DND-41 (cell line): Measurements from ENCODE around the gene PHGDH.

Source experiments
- ATAC-seq: fragments of 200-7000 bp; cut with Tn5 transposase; 3 replicates; pipeline ENCODE4 v1.9.1; 2021; ENCODE audit warnings: low read depth; ENCODE audit not compliant: insufficient read depth
- DNase-seq: peaks from one replicate; pipeline ENCODE4 v3.0.0-alpha.2; 2020
- H2AFZ ChIP-seq: 2 replicates; pipeline ENCODE4 v1.6.0; 2012; ENCODE audit warnings: low read depth, low read length
- H3K27ac ChIP-seq: 2 replicates; pipeline ENCODE4 v1.5.1; 2012; ENCODE audit warnings: low read length, inconsistent platforms
- H3K27me3 ChIP-seq: fragments of 200-600 bp; sonication (generic); 2 replicates; pipeline ENCODE4 v1.6.0; 2012; ENCODE audit warnings: low read length, mild to moderate bottlenecking, inconsistent platforms; ENCODE audit not compliant: insufficient read depth, poor library complexity
- H3K36me3 ChIP-seq: 2 replicates; pipeline ENCODE4 v1.5.1; 2012; ENCODE audit warnings: low read length, inconsistent platforms; ENCODE audit not compliant: insufficient read depth
- H3K4me1 ChIP-seq: 2 replicates; pipeline ENCODE4 v1.5.1; 2012; ENCODE audit warnings: mild to moderate bottlenecking, low read length; ENCODE audit not compliant: insufficient read depth
- H3K4me2 ChIP-seq: 2 replicates; pipeline ENCODE4 v1.6.0; 2012; ENCODE audit warnings: mild to moderate bottlenecking, moderate library complexity, low read length, inconsistent platforms; ENCODE audit not compliant: insufficient read depth
- H3K4me3 ChIP-seq, 2 experiments: fragments of 200-600 bp in 1 of 2; shearing (Covaris generic) in 1 of 2; 2 replicates each; pipeline ENCODE4 v1.5.1; 2012 to 2016; ENCODE audit warnings: inconsistent platforms in 2 of 2, low read length in 2 of 2, mild to moderate bottlenecking in 2 of 2, low read depth in 1 of 2, moderate library complexity in 1 of 2
- H3K79me2 ChIP-seq: 2 replicates; pipeline ENCODE4 v1.6.0; 2012; ENCODE audit warnings: low read length, inconsistent platforms; ENCODE audit not compliant: insufficient read depth
- H3K9ac ChIP-seq: 2 replicates; pipeline ENCODE4 v1.6.0; 2012; ENCODE audit warnings: low read depth, mild to moderate bottlenecking, inconsistent platforms, low read length, moderate library complexity
- H3K9me3 ChIP-seq: 2 replicates; pipeline ENCODE4 v1.5.1; 2012; ENCODE audit warnings: low read length, moderate library complexity, mild to moderate bottlenecking, inconsistent platforms; ENCODE audit not compliant: insufficient read depth, severe bottlenecking
- H4K20me1 ChIP-seq: 2 replicates; pipeline ENCODE4 v1.6.0; 2012; ENCODE audit warnings: low read length; ENCODE audit not compliant: insufficient read depth
- CTCF ChIP-seq: IDR thresholded peaks from 2 replicates; pipeline ENCODE4 v1.5.1; 2012; ENCODE audit warnings: borderline replicate concordance, low read length, moderate library complexity, mild to moderate bottlenecking; ENCODE audit not compliant: poor library complexity, severe bottlenecking; ENCODE audit errors: extremely low read depth
- EZH2 ChIP-seq: IDR thresholded peaks from 3 replicates; pipeline ENCODE4 v1.6.1; 2012; ENCODE audit warnings: borderline replicate concordance, low read depth, mild to moderate bottlenecking, moderate library complexity, low read length, inconsistent platforms; ENCODE audit not compliant: severe bottlenecking

Gene PHGDH

GRCh38 chr1:119747451-119747850, 35.7 kb downstream of the PHGDH start:
- no peaks in the 10 kb centered on the region for H3K9me3 ChIP-seq
- H3K79me2 ChIP-seq, result no peaks in the 10 kb centered on the region
- H2AFZ ChIP-seq, result no peak overlapping the region
- H3K4me3 ChIP-seq, result no peak overlapping the region
- no peak for ATAC-seq
- no peaks in the 10 kb centered on the region for H3K4me1 ChIP-seq
- H3K27me3 ChIP-seq, result no peaks in the 10 kb centered on the region
- DNase-seq, result no peak
- H3K4me2 ChIP-seq, result no peak overlapping the region
- no peak overlapping the region for H3K9ac ChIP-seq
- no peak overlapping the region for H3K27ac ChIP-seq
- H4K20me1 ChIP-seq, result peaks cover 17% of the 10 kb centered on the region
- TF ChIP-seq EZH2 (no peak), CTCF (no peak)
- H3K36me3 ChIP-seq, result peaks cover 22% of the 10 kb centered on the region

GRCh38 chr1:119748040-119748439, 36.3 kb downstream of the PHGDH start:
- H3K4me2 ChIP-seq, result no peak overlapping the region
- no peaks in the 10 kb centered on the region for H3K9me3 ChIP-seq
- H3K79me2 ChIP-seq, result no peaks in the 10 kb centered on the region
- H3K27ac ChIP-seq, result no peak overlapping the region
- peaks cover 11% of the 10 kb centered on the region for H4K20me1 ChIP-seq
- no peaks in the 10 kb centered on the region for H3K27me3 ChIP-seq
- DNase-seq, result no peak
- no peak overlapping the region for H2AFZ ChIP-seq
- no peak overlapping the region for H3K9ac ChIP-seq
- TF ChIP-seq EZH2 (no peak), CTCF (no peak)
- H3K4me3 ChIP-seq, result no peak overlapping the region
- no peaks in the 10 kb centered on the region for H3K4me1 ChIP-seq
- peaks cover 16% of the 10 kb centered on the region for H3K36me3 ChIP-seq
- no peak for ATAC-seq

- no peak overlapping the region for H3K4me2 ChIP-seq
- DNase-seq (no peak), ATAC-seq (no peak)
- no peaks in the 10 kb centered on the region for H3K36me3 ChIP-seq
- H3K9ac ChIP-seq, result no peak overlapping the region
- H3K27me3 ChIP-seq, result no peaks in the 10 kb centered on the region
- H3K4me1 ChIP-seq, result no peaks in the 10 kb centered on the region
- H3K4me3 ChIP-seq, result no peak overlapping the region
- TF ChIP-seq CTCF, result no peak
- TF ChIP-seq EZH2, result no peak
- no peaks in the 10 kb centered on the region for H3K79me2 ChIP-seq
- no peak overlapping the region for H3K27ac ChIP-seq
- H3K9me3 ChIP-seq, result no peaks in the 10 kb centered on the region
- no peaks in the 10 kb centered on the region for H4K20me1 ChIP-seq
- H2AFZ ChIP-seq, result no peak overlapping the region
These were observed 40.9 kb downstream of the PHGDH start for GRCh38 chr1:119752592-119752991.

GRCh38 chr1:119758584-119758983, 46.9 kb downstream of the PHGDH start:
- Histone ChIP-seq H3K79me2 (no peaks in the 10 kb centered on the region), H3K4me2 (no peak overlapping the region), H4K20me1 (no peaks in the 10 kb centered on the region), H3K4me1 (no peaks in the 10 kb centered on the region), H2AFZ (no peak overlapping the region), H3K4me3 (no peak overlapping the region), H3K9ac (no peak overlapping the region), H3K9me3 (no peaks in the 10 kb centered on the region), H3K27ac (no peak overlapping the region), H3K27me3 (no peaks in the 10 kb centered on the region), H3K36me3 (no peaks in the 10 kb centered on the region)
- TF ChIP-seq CTCF (no peak), EZH2 (no peak)
- peak; percentile 52; the same call in 1 of the 3 replicates for ATAC-seq
- no peak for DNase-seq
